Measurements from ENCODE around the gene MARCKS.

DNA sequence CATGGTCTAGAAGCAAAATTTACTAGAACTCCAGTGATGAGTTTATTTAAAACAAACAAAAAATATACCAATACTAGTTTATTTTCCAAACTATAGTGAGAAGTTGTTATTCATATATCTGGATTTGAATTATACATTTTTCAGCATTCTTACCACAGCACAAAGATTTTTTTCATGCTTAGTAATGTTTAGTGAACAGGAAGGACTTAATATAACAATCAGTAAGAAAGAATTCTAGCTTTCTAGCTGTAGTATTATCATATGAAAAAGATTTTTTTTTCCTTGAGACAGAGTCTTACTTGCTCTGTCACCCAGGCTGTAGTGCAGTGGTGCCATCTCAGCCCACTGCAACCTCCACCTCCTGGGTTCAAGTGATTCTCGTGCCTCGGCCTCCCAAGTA lies 13.8 kb downstream of the MARCKS start:
- TF ChIP-seq, protein P1, sequence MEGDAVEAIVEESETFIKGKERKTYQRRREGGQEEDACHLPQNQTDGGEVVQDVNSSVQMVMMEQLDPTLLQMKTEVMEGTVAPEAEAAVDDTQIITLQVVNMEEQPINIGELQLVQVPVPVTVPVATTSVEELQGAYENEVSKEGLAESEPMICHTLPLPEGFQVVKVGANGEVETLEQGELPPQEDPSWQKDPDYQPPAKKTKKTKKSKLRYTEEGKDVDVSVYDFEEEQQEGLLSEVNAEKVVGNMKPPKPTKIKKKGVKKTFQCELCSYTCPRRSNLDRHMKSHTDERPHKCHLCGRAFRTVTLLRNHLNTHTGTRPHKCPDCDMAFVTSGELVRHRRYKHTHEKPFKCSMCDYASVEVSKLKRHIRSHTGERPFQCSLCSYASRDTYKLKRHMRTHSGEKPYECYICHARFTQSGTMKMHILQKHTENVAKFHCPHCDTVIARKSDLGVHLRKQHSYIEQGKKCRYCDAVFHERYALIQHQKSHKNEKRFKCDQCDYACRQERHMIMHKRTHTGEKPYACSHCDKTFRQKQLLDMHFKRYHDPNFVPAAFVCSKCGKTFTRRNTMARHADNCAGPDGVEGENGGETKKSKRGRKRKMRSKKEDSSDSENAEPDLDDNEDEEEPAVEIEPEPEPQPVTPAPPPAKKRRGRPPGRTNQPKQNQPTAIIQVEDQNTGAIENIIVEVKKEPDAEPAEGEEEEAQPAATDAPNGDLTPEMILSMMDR (IDR thresholded peaks at IDR 0.05; ENCODE audit: low read depth, low read length), result no peak
- TF ChIP-seq EZH2phosphoT487 (IDR thresholded peaks at IDR 0.05; ENCODE audit: low read depth), result no peak

Data from OCI-LY3 (cell line).